ENCODE results near the gene DOCK8.

DNA sequence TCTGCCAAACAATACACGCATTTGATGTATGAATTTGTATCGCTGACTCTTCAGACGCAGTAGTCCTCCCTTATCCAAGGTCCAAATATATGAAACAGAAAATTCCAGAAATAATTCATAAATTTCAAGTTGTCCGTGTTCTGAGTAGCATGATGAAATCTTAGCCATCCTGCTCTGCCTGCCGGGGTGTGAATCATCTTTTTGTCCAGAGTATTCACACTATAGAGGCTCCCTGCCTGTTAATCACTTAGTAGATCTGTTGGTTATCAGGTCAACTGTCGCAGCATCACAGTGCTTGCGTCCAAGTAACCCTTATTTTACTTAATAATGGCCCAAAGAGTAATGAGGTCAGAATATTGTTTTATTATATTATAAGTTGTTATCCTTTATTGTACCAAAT, 268.1 kb downstream of the DOCK8 start:
- TF ChIP-seq, protein P1, sequence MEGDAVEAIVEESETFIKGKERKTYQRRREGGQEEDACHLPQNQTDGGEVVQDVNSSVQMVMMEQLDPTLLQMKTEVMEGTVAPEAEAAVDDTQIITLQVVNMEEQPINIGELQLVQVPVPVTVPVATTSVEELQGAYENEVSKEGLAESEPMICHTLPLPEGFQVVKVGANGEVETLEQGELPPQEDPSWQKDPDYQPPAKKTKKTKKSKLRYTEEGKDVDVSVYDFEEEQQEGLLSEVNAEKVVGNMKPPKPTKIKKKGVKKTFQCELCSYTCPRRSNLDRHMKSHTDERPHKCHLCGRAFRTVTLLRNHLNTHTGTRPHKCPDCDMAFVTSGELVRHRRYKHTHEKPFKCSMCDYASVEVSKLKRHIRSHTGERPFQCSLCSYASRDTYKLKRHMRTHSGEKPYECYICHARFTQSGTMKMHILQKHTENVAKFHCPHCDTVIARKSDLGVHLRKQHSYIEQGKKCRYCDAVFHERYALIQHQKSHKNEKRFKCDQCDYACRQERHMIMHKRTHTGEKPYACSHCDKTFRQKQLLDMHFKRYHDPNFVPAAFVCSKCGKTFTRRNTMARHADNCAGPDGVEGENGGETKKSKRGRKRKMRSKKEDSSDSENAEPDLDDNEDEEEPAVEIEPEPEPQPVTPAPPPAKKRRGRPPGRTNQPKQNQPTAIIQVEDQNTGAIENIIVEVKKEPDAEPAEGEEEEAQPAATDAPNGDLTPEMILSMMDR (IDR thresholded peaks at IDR 0.05): no peak
- no peak for TF ChIP-seq POLR2A (IDR thresholded peaks at IDR 0.05)
- no peak for TF ChIP-seq POLR2AphosphoS5 (IDR thresholded peaks at IDR 0.05)
